HepG2 (cell line): ENCODE data around the gene NEURL4. TPM values are rescaled to one million over a fixed set of nuclear protein-coding genes. Genes with fewer than 3 reads are reported as not detected.
"Not testable (repeated sequence)": the region's sequence is repeated elsewhere in the genome, so short reads cannot be mapped to it uniquely, and the experiment has no call there.

Source experiments
- ATAC-seq: fragments of 200-7000 bp; cut with Tn5 transposase; 3 replicates; pipeline ENCODE4 v1.9.1; 2020; ENCODE audit warnings: mild to moderate bottlenecking, moderate library complexity
- BruUV-seq: library from RNA; stranded (reverse); fragments of 400-500 nt; replicated peaks from 2 replicates; lab custom pipeline; 2021; lab: Mats Ljungman, UMichigan
- CTCF ChIA-PET: fragments of 300-600 bp; formaldehyde crosslinking; extraction: SDS; loops from one replicate; lab custom pipeline; 2021; ENCODE audit warnings: low total read pairs, inconsistent platforms, low intra/inter-chr PET ratio; lab: Yijun Ruan, JAX
- POLR2A ChIA-PET: fragments of 350-600 bp; sonication (Branson Sonifier 250); formaldehyde crosslinking; loops from one replicate; lab custom pipeline; 2020; ENCODE audit warnings: antibody characterized with exemption, inconsistent platforms; lab: Yijun Ruan, JAX
- DNase-seq: peaks from one replicate; pipeline ENCODE4 v3.0.0-alpha.2; 2015; ENCODE audit warnings: low spot score
- FAIRE-seq: peaks from 3 replicates; lab custom pipeline; 2011; peaks lifted over from hg19 to GRCh38; lab: Jason Lieb, UNC
- H2AFZ ChIP-seq: one replicate; pipeline ENCODE4 v1.6.1; 2011; ENCODE audit warnings: low read length, inconsistent platforms
- H3K27ac ChIP-seq: fragments of 300-600 bp; 3 replicates; pipeline ENCODE4 v1.8.0; 2011; ENCODE audit warnings: mixed run types, mild to moderate bottlenecking, mixed read lengths, low read length, inconsistent platforms; ENCODE audit not compliant: insufficient read depth; ENCODE audit errors: extremely low read length
- H3K27me3 ChIP-seq, 2 experiments: fragments of 200-600 bp in 1 of 2; 2 replicates in 1 of 2; 3 replicates in 1 of 2; pipeline versions ENCODE4 v1.6.0 to v1.8.0; 2011; ENCODE audit warnings: low read length in 2 of 2, mild to moderate bottlenecking in 2 of 2, moderate library complexity in 2 of 2, inconsistent platforms in 1 of 2; ENCODE audit not compliant: insufficient read depth in 2 of 2, control insufficient read depth in 1 of 2
- H3K36me3 ChIP-seq, 2 experiments: fragments of 200-600 bp in 1 of 2; replicated peaks in 1 of 2; 2 replicates in 1 of 2; 3 replicates in 1 of 2; pipeline versions ENCODE4 v1.5.1 to v1.8.0; 2011; ENCODE audit warnings: low read length in 2 of 2, inconsistent platforms in 1 of 2; ENCODE audit not compliant: insufficient read depth in 2 of 2, control insufficient read depth in 1 of 2
- H3K4me1 ChIP-seq: 2 replicates; pipeline ENCODE4 v1.5.1; 2012; ENCODE audit warnings: low read length, inconsistent platforms; ENCODE audit not compliant: insufficient read depth
- H3K4me2 ChIP-seq: 2 replicates; pipeline ENCODE4 v1.6.0; 2011; ENCODE audit warnings: low read depth, low read length, inconsistent platforms
- H3K4me3 ChIP-seq, 3 experiments: fragments of 200-600 bp in 1 of 3; sonication (generic), shearing (Covaris generic) in 1 of 3; replicated peaks in 1 of 3; 2 replicates each; pipeline ENCODE4 v1.5.1; 2011 to 2016; ENCODE audit warnings: low read length in 3 of 3, inconsistent platforms in 2 of 3, low read depth in 2 of 3, mild to moderate bottlenecking in 2 of 3, control low read depth in 1 of 3, mixed read lengths in 1 of 3; ENCODE audit not compliant: insufficient read depth in 1 of 3
- H3K79me2 ChIP-seq: one replicate; pipeline ENCODE4 v1.6.1; 2011; ENCODE audit warnings: low read length, inconsistent platforms; ENCODE audit not compliant: insufficient read depth
- H3K9ac ChIP-seq: 2 replicates; pipeline ENCODE4 v1.6.0; 2011; ENCODE audit warnings: mild to moderate bottlenecking, low read depth, low read length, inconsistent platforms; ENCODE audit not compliant: insufficient read depth
- H3K9me3 ChIP-seq: 2 replicates; pipeline ENCODE4 v1.5.1; 2012; ENCODE audit warnings: mild to moderate bottlenecking, low read length
- H4K20me1 ChIP-seq: 2 replicates; pipeline ENCODE4 v1.6.0; 2011; ENCODE audit warnings: inconsistent platforms, mild to moderate bottlenecking, low read length, moderate library complexity; ENCODE audit not compliant: insufficient read depth
- EED ChIP-seq: sonication (generic); formaldehyde crosslinking; IDR thresholded peaks from 2 replicates; pipeline ENCODE4 v1.5.0; 2020; ENCODE audit warnings: mild to moderate bottlenecking, missing genetic modification reagents
- HCFC1 ChIP-seq: fragments of 150-350 bp; IDR thresholded peaks from 2 replicates; pipeline ENCODE4 v1.6.1; 2014; ENCODE audit warnings: low read depth, low read length
- ISL2 ChIP-seq: sonication (generic); formaldehyde crosslinking; IDR thresholded peaks from 2 replicates; pipeline ENCODE4 v1.5.0; 2020; ENCODE audit warnings: missing genetic modification reagents
- ISX ChIP-seq: sonication (generic); formaldehyde crosslinking; conservative IDR thresholded peaks from 2 replicates; pipeline ENCODE4 v1.5.0; 2020; ENCODE audit warnings: missing genetic modification reagents
- NFYB ChIP-seq: sonication (generic); formaldehyde crosslinking; IDR thresholded peaks from 2 replicates; pipeline ENCODE4 v1.4.0; 2020; ENCODE audit warnings: missing genetic modification reagents
- ZFP36L2 ChIP-seq: sonication (generic); formaldehyde crosslinking; IDR thresholded peaks from 2 replicates; pipeline ENCODE4 v1.4.0; 2020; ENCODE audit warnings: missing genetic modification reagents
- ZNF160 ChIP-seq: sonication (generic); formaldehyde crosslinking; IDR thresholded peaks from 2 replicates; pipeline ENCODE4 v1.8.0; 2022; ENCODE audit warnings: mild to moderate bottlenecking, inconsistent platforms, missing genetic modification reagents
- ZNF501 ChIP-seq: sonication (generic); formaldehyde crosslinking; IDR thresholded peaks from 2 replicates; pipeline ENCODE4 v1.5.1; 2020; ENCODE audit warnings: mild to moderate bottlenecking, moderate library complexity, missing genetic modification reagents
- ZNF761 ChIP-seq: sonication (generic); formaldehyde crosslinking; conservative IDR thresholded peaks from 2 replicates; pipeline ENCODE4 v1.4.0; 2020; ENCODE audit warnings: mild to moderate bottlenecking, missing genetic modification reagents
- ZNF792 ChIP-seq: IDR thresholded peaks from 2 replicates; pipeline ENCODE4 v1.6.1; 2016
- ZSCAN29 ChIP-seq: sonication (generic); formaldehyde crosslinking; conservative IDR thresholded peaks from 2 replicates; pipeline ENCODE4 v1.4.0; 2020; ENCODE audit warnings: mild to moderate bottlenecking, missing genetic modification reagents
- WGBS: methylation state at CpG from one replicate; pipeline ENCODE4 v1.1.6; 2017; ENCODE audit warnings: low lambda C conversion rate; 5-methylcytosine and 5-hydroxymethylcytosine counted together
- in situ Hi-C: cut with HindIII; loops from 2 replicates; pipeline ENCODE4 v1.10.0; 2017; ENCODE audit warnings: low pct_unique_long_range_greater_than_20kb; ENCODE audit not compliant: extremely low pct_ligation_motif_present
- intact Hi-C: fragments of 100-400 bp; cut with micrococcal nuclease; formaldehyde crosslinking; loops from one replicate; pipeline ENCODE4 v1.10.0; 2022; ENCODE audit not compliant: unreplicated experiment
- polyA plus RNA-seq, 8 experiments: library from polyadenylated mRNA; depleted of rRNA in 3 of 8; stranded (reverse) in 7 of 8; unstranded in 1 of 8; fragments of >200 nt; fragmentation: Illumina TruSeq in 4 of 8; extraction: Trizol in 4 of 8; gene quantifications; 2 replicates each; pipeline versions ENCODE4 v1.2.1 to v1.2.3, GENCODE V29; 2011 to 2016; ENCODE audit warnings: low read depth in 4 of 8, missing spikeins in 1 of 8, mixed read lengths in 1 of 8; ENCODE audit not compliant: insufficient read depth in 1 of 8
- total RNA-seq, 5 experiments: library from RNA; depleted of rRNA; stranded (reverse); fragments of >200 nt; fragmentation: Illumina TruSeq; extraction: Trizol; gene quantifications; 2 replicates each; pipeline ENCODE4 v1.2.3, GENCODE V29; 2016; ENCODE audit warnings: low read depth in 1 of 5
- TF ChIP-seq, protein P1 (sequence below): sonication (generic); formaldehyde crosslinking; IDR thresholded peaks from 2 replicates; pipeline ENCODE4 v1.4.0; 2020; ENCODE audit warnings: missing genetic modification reagents
- TF ChIP-seq, protein P2 (sequence below): sonication (generic); formaldehyde crosslinking; conservative IDR thresholded peaks from 2 replicates; pipeline ENCODE4 v1.4.0; 2020; ENCODE audit warnings: missing genetic modification reagents

The NEURL4 gene
- total and polyA plus RNA-seq, 2 of the 13 experiments (the other 11 are each of a cell fraction or from before 2014, with no cell fraction given), result 14.8 to 15.7 TPM

DNA sequence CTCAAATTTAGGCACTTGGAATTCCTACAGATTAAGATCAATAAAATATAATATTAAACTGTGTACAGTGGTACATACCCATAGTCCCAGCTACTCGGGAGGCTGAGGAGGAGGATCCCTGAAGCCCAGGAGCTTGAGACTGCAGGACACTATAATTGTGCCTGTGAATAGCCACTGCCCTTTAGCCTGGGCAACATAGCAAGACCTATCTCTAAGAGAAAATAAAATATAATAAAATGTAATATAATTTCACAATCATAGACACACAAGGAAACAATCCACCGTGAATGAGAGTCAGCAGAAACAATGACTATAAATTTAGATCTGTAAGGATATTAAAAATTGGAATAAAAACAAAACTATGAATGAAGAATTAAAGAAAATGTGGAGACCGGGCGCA lies 41.7 kb upstream of the NEURL4 start (continued):
- TF ChIP-seq HCFC1 (no peak), ISX (CRISPR knock-in tag) (no peak), ZFP36L2 (CRISPR knock-in tag) (no peak), ZNF160 (CRISPR knock-in tag) (no peak)
- TF ChIP-seq, protein P1, sequence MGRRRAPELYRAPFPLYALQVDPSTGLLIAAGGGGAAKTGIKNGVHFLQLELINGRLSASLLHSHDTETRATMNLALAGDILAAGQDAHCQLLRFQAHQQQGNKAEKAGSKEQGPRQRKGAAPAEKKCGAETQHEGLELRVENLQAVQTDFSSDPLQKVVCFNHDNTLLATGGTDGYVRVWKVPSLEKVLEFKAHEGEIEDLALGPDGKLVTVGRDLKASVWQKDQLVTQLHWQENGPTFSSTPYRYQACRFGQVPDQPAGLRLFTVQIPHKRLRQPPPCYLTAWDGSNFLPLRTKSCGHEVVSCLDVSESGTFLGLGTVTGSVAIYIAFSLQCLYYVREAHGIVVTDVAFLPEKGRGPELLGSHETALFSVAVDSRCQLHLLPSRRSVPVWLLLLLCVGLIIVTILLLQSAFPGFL (CRISPR knock-in tag), result no peak
- TF ChIP-seq, all 625 proteins: peak for 0

DNA sequence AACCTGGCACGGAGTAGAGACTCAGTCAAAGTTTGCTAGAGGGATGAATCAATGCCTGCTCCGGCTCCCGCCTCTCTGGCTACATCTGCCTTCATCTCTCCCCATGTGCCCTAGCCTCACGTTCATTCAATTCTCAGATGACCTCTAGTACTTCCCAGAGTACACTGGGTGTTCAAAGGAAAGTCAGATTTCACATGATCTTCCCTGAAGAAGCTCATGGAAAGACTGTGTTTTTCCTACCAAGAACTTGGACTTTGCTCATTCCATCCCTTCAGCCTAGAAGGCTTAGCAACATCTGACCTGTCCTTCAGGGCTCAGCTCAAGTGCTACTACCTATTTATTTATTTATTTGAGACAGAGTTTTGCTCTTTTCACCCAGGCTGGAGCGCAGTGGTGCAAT lies 40.7 kb upstream of the NEURL4 start:
- in situ Hi-C loops, result no loop called here
- CTCF ChIA-PET, result no interaction called here

GRCh38 chr17:7368599-7368994 lies 39.5 kb upstream of the NEURL4 start:
- H3K79me2 ChIP-seq, CTCF ChIA-PET, ATAC-seq, H3K9ac ChIP-seq, in situ Hi-C loops, DNase-seq, intact Hi-C loops, H3K36me3 ChIP-seq, H4K20me1 ChIP-seq, H3K27ac ChIP-seq, BruUV-seq, H2AFZ ChIP-seq, H3K9me3 ChIP-seq, H3K4me3 ChIP-seq, H3K4me2 ChIP-seq, FAIRE-seq: not testable (repeated sequence)
- WGBS, result 76% methylated on average over 5 of the region's 5 CpGs
- Histone ChIP-seq H3K27me3 (peaks cover 0 to 14% of the 10 kb centered on the region in 2 experiments; a peak in 3 of 5 replicates), H3K4me1 (peaks cover 14% of the 10 kb centered on the region)
- POLR2A ChIA-PET, result interaction anchor here (1.2 kb wide), 1 partner anchor 35 kb away, joined by 3 read pairs; the partner anchor contains the start of gene TMEM256

More for the DNA sequence above, 40.7 kb upstream of the NEURL4 start:
- Histone ChIP-seq H3K27me3 (peaks cover 0 to 14% of the 10 kb centered on the region in 2 experiments; a peak in 3 of 5 replicates), H3K9ac (no peak overlapping the region), H3K4me3 (no peak overlapping the region), H3K4me1 (peaks cover 10% of the 10 kb centered on the region), H4K20me1 (no peaks in the 10 kb centered on the region), H2AFZ (no peak overlapping the region), H3K36me3 (no peaks in the 10 kb centered on the region), H3K9me3 (no peaks in the 10 kb centered on the region), H3K79me2 (no peaks in the 10 kb centered on the region), H3K4me2 (no peak overlapping the region), H3K27ac (no peak overlapping the region)
- WGBS, result 1% methylated on average over 5 of the region's 5 CpGs
- ATAC-seq (peak; percentile 60; the same call in 2 of the 3 replicates), DNase-seq (no peak), FAIRE-seq (no peak)
- no TSS peak for BruUV-seq
- POLR2A ChIA-PET, result interaction anchor here (1.1 to 1.6 kb wide), 3 partner anchors 10 to 76 kb away, joined by 3 to 8 read pairs (median 3); partner anchors contain the start of gene TMEM256
- no peak for TF ChIP-seq ISL2 (CRISPR knock-in tag)
- no peak for TF ChIP-seq NFYB (CRISPR knock-in tag)
- no peak for TF ChIP-seq ZSCAN29 (CRISPR knock-in tag)
- TF ChIP-seq ZNF761, result no peak
- TF ChIP-seq ZNF501 (CRISPR knock-in tag), result no peak
- TF ChIP-seq EED (CRISPR knock-in tag), result no peak
- TF ChIP-seq ZNF792 (CRISPR knock-in tag), result no peak
- TF ChIP-seq, protein P2, sequence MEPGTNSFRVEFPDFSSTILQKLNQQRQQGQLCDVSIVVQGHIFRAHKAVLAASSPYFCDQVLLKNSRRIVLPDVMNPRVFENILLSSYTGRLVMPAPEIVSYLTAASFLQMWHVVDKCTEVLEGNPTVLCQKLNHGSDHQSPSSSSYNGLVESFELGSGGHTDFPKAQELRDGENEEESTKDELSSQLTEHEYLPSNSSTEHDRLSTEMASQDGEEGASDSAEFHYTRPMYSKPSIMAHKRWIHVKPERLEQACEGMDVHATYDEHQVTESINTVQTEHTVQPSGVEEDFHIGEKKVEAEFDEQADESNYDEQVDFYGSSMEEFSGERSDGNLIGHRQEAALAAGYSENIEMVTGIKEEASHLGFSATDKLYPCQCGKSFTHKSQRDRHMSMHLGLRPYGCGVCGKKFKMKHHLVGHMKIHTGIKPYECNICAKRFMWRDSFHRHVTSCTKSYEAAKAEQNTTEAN, result no peak
- intact Hi-C loops, result no loop called here
